ENCODE data around the gene PPM1H. TPM values are rescaled to one million over a fixed set of nuclear protein-coding genes. Genes with fewer than 3 reads are reported as not detected.

Gene PPM1H
- total and polyA plus RNA-seq, 7 donors = 0.92 to 4.3 (median 3.0) TPM

GRCh38 chr12:62787611-62788010 is 147.3 kb downstream of the PPM1H start:
- Histone ChIP-seq H3K36me3 (no peaks in the 10 kb centered on the region), H3K27ac (no peak overlapping the region), H3K9me3 (no peaks in the 10 kb centered on the region), H3K27me3 (no peaks in the 10 kb centered on the region), H3K4me3 (no peak overlapping the region), H3K4me1 (no peaks in the 10 kb centered on the region)
- no peak for DNase-seq
- WGBS, 2 donors = 61 to 69% methylated on average over 4 of the region's 4 CpGs
- intact Hi-C loops (cut with DNase I) = no loop called here
- no peak for TF ChIP-seq POLR2A (IDR thresholded peaks at IDR 0.05)
- TF ChIP-seq CTCF (IDR thresholded peaks at IDR 0.05) = no peak
- no peak for TF ChIP-seq EP300 (IDR thresholded peaks at IDR 0.05)
- no peak for TF ChIP-seq POLR2AphosphoS5 (IDR thresholded peaks at IDR 0.05)

GRCh38 chr12:62787023-62787422 is 147.9 kb downstream of the PPM1H start:
- H3K36me3 ChIP-seq = no peaks in the 10 kb centered on the region
- TF ChIP-seq EP300 (IDR thresholded peaks at IDR 0.05) (no peak), POLR2A (IDR thresholded peaks at IDR 0.05) (no peak), CTCF (IDR thresholded peaks at IDR 0.05) (no peak), POLR2AphosphoS5 (IDR thresholded peaks at IDR 0.05) (no peak)
- no peaks in the 10 kb centered on the region for H3K9me3 ChIP-seq
- WGBS, 2 donors = 90 to 92% methylated on average over 6 of the region's 6 CpGs
- intact Hi-C loops (cut with DNase I) = no loop called here
- H3K4me3 ChIP-seq = no peak overlapping the region
- H3K27ac ChIP-seq = peak overlapping the region in 2 of 4 donors; percentile 1 to 60
- no peaks in the 10 kb centered on the region for H3K4me1 ChIP-seq
- no peak for DNase-seq
- no peaks in the 10 kb centered on the region for H3K27me3 ChIP-seq

GRCh38 chr12:62785941-62786559 is 148.9 kb downstream of the PPM1H start:
- peak overlapping the region in 3 of 4 donors; percentile 46 to 66 (median 49) for H3K27ac ChIP-seq
- TF ChIP-seq POLR2A (IDR thresholded peaks at IDR 0.05) = no peak
- TF ChIP-seq EP300 (IDR thresholded peaks at IDR 0.05) = no peak
- peak in 2 of 4 donors; percentile 11 to 37 for TF ChIP-seq POLR2AphosphoS5 (IDR thresholded peaks at IDR 0.05)
- no peak for TF ChIP-seq CTCF (IDR thresholded peaks at IDR 0.05)
- DNase-seq = peak; percentile 69
- H3K36me3 ChIP-seq = no peaks in the 10 kb centered on the region
- no peaks in the 10 kb centered on the region for H3K4me1 ChIP-seq
- 69 to 70% methylated on average over 8 of the region's 8 CpGs for WGBS, 2 donors
- H3K9me3 ChIP-seq = no peaks in the 10 kb centered on the region
- intact Hi-C loops (cut with DNase I) = no loop called here
- H3K27me3 ChIP-seq = no peaks in the 10 kb centered on the region
- H3K4me3 ChIP-seq = no peak overlapping the region

DNA sequence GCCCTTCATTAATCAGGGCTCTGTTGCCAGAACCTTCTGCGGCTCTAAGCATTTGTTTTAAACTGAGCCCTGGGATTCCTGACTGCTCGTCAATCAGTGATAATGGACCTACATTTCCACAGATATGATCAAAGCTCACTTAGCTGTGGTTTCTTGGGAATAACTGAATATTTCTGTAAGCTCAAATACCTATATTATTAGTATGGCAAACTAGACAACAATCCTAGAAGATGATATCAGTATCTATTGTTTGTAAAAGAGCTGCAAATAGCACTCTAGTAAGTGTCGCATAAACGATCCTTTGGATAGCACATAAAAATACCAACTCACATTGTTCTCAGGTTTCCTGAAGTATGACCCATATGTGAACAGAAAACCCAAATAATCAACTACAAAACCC is 150.4 kb downstream of the PPM1H start:
- H3K27ac ChIP-seq = no peak overlapping the region
- TF ChIP-seq EP300 (IDR thresholded peaks at IDR 0.05) = no peak
- no peak for TF ChIP-seq CTCF (IDR thresholded peaks at IDR 0.05)
- no peak for TF ChIP-seq POLR2A (IDR thresholded peaks at IDR 0.05)
- no peak for TF ChIP-seq POLR2AphosphoS5 (IDR thresholded peaks at IDR 0.05)
- no peaks in the 10 kb centered on the region for H3K27me3 ChIP-seq
- no peaks in the 10 kb centered on the region for H3K9me3 ChIP-seq
- no peaks in the 10 kb centered on the region for H3K4me1 ChIP-seq
- 83 to 85% methylated on average over 4 of the region's 4 CpGs for WGBS, 2 donors
- H3K36me3 ChIP-seq = no peaks in the 10 kb centered on the region
- no peak overlapping the region for H3K4me3 ChIP-seq
- no peak for DNase-seq
- intact Hi-C loops (cut with DNase I) = no loop called here

DNA sequence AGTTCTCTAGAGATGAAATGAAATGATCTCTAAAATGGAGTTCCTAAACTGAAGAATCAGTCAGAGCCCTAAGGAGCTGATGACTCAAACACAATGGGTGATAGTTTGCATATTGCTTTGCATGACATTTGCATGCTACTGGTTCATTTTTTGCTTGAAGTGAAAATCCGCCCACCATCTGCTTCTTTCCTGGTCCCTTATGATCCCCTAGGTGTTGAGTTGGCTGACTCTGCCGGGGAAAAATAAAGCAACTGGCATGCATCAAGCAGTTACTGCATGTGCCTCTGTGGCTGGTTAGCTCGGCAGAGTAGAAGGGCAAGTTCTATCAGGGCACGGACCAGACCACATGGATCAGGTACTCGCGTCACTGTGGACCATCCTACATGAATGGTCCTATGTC is 151.1 kb downstream of the PPM1H start:
- no peaks in the 10 kb centered on the region for H3K27me3 ChIP-seq
- H3K9me3 ChIP-seq = no peaks in the 10 kb centered on the region
- TF ChIP-seq EP300 (IDR thresholded peaks at IDR 0.05) = no peak
- TF ChIP-seq CTCF (IDR thresholded peaks at IDR 0.05) = no peak
- TF ChIP-seq POLR2A (IDR thresholded peaks at IDR 0.05) = no peak
- no peak for TF ChIP-seq POLR2AphosphoS5 (IDR thresholded peaks at IDR 0.05)
- H3K4me3 ChIP-seq = no peak overlapping the region
- intact Hi-C loops (cut with DNase I) = no loop called here
- no peaks in the 10 kb centered on the region for H3K4me1 ChIP-seq
- no peak for DNase-seq
- no peak overlapping the region for H3K27ac ChIP-seq
- H3K36me3 ChIP-seq = no peaks in the 10 kb centered on the region
- WGBS, 2 donors = 92 to 97% methylated on average over 6 of the region's 6 CpGs

Measured in sigmoid colon (tissue), 7 donors.